GM23248 (cell line): ENCODE results near the gene NBL1. TPM values are rescaled to one million over a fixed set of nuclear protein-coding genes. Genes with fewer than 3 reads are reported as not detected.
"Not testable (repeated sequence)": the region's sequence is repeated elsewhere in the genome, so short reads cannot be mapped to it uniquely, and the experiment has no call there.

Experiments
- DNase-seq: peaks from one replicate; pipeline ENCODE4 v3.0.0-alpha.2; 2015
- H2AFZ ChIP-seq: fragments of 200-600 bp; sonication (generic); 2 replicates; pipeline ENCODE4 v1.6.1; 2016; ENCODE audit warnings: antibody characterized with exemption
- H3F3A ChIP-seq: fragments of 200-600 bp; sonication (generic); 2 replicates; pipeline ENCODE4 v1.6.1; 2016; ENCODE audit warnings: mild to moderate bottlenecking, antibody characterized with exemption, mixed run types; ENCODE audit not compliant: insufficient read depth
- H3K27ac ChIP-seq: fragments of 200-600 bp; sonication (generic); 2 replicates; pipeline ENCODE4 v1.5.1; 2016; ENCODE audit warnings: mild to moderate bottlenecking
- H3K27me3 ChIP-seq: fragments of 200-600 bp; sonication (generic); replicated peaks from 2 replicates; pipeline ENCODE4 v1.6.1; 2016; ENCODE audit warnings: mild to moderate bottlenecking; ENCODE audit not compliant: insufficient read depth
- H3K36me3 ChIP-seq: fragments of 200-600 bp; sonication (generic); 2 replicates; pipeline ENCODE4 v1.6.1; 2016; ENCODE audit warnings: low read depth, mild to moderate bottlenecking
- H3K4me1 ChIP-seq: fragments of 200-600 bp; sonication (generic); 2 replicates; pipeline ENCODE4 v1.6.1; 2016; ENCODE audit warnings: mild to moderate bottlenecking; ENCODE audit not compliant: insufficient read depth
- H3K4me2 ChIP-seq: fragments of 200-600 bp; sonication (generic); one replicate; pipeline ENCODE4 v1.6.1; 2016; ENCODE audit warnings: mild to moderate bottlenecking; ENCODE audit not compliant: unreplicated experiment
- H3K4me3 ChIP-seq: fragments of 200-600 bp; sonication (generic); 2 replicates; pipeline ENCODE4 v1.5.1; 2016; ENCODE audit warnings: mild to moderate bottlenecking
- H3K79me2 ChIP-seq: fragments of 200-600 bp; sonication (generic); 2 replicates; pipeline ENCODE4 v1.6.1; 2016; ENCODE audit warnings: mild to moderate bottlenecking; ENCODE audit not compliant: insufficient read depth
- H3K9ac ChIP-seq: fragments of 200-600 bp; sonication (generic); 2 replicates; pipeline ENCODE4 v1.6.1; 2016; ENCODE audit warnings: mild to moderate bottlenecking
- H3K9me2 ChIP-seq: fragments of 200-600 bp; sonication (generic); 2 replicates; pipeline ENCODE4 v1.6.1; 2016; ENCODE audit warnings: mixed run types, mild to moderate bottlenecking, moderate library complexity; ENCODE audit not compliant: insufficient read depth
- H3K9me3 ChIP-seq: fragments of 200-600 bp; sonication (generic); one replicate; pipeline ENCODE4 v1.6.1; 2017; ENCODE audit warnings: low read depth
- H4K20me1 ChIP-seq: fragments of 200-600 bp; sonication (generic); 2 replicates; pipeline ENCODE4 v1.6.0; 2016; ENCODE audit not compliant: insufficient read depth
- EZH2 ChIP-seq: fragments of 200-600 bp; sonication (generic); IDR thresholded peaks from 2 replicates; pipeline ENCODE4 v1.6.1; 2018; ENCODE audit warnings: antibody characterized with exemption, mild to moderate bottlenecking; ENCODE audit not compliant: insufficient read depth, poor library complexity, severe bottlenecking
- EZH2phosphoT487 ChIP-seq: fragments of 200-600 bp; sonication (generic); IDR thresholded peaks from 2 replicates; pipeline ENCODE4 v1.6.1; 2018; ENCODE audit warnings: antibody characterized with exemption, moderate library complexity, mild to moderate bottlenecking, low read depth; ENCODE audit not compliant: insufficient read depth
- WGBS, 2 experiments: methylation state at CpG; one replicate each; pipeline ENCODE4 v1.1.6; 2015 to 2017; ENCODE audit warnings: low lambda C conversion rate in 2 of 2, low coverage in 1 of 2; ENCODE audit errors: missing lambda C conversion rate in 2 of 2; 5-methylcytosine and 5-hydroxymethylcytosine counted together
- in situ Hi-C: fragments of 300-500 bp; cut with MboI; formaldehyde crosslinking; loops from 2 replicates; pipeline ENCODE4 v1.15.0; 2020
- polyA plus RNA-seq: library from polyadenylated mRNA; unstranded; fragments of >200 nt; fragmentation: Nextera tagmentation; extraction: Ambion mirVana; gene quantifications from 2 replicates; pipeline ENCODE4 v1.2.1, GENCODE V29; 2016
- total RNA-seq: library from RNA; depleted of rRNA; stranded (reverse); fragments of >200 nt; shearing (Covaris generic); gene quantifications from 2 replicates; pipeline ENCODE4 v1.2.3, GENCODE V29; 2014

Gene NBL1
- total and polyA plus RNA-seq, 2 experiments from 2014 or later, result 239 to 290 TPM

- Histone ChIP-seq H3K4me1 (peaks cover 51% of the 10 kb centered on the region), H3K4me3 (no peak overlapping the region), H3F3A (peaks cover 56% of the 10 kb centered on the region), H3K36me3 (peaks cover 25% of the 10 kb centered on the region), H3K9ac (no peak overlapping the region), H2AFZ (no peak overlapping the region), H3K9me2 (no peaks in the 10 kb centered on the region), H3K27me3 (no peaks in the 10 kb centered on the region), H3K4me2 (peak overlapping the region; percentile 19), H3K9me3 (no peaks in the 10 kb centered on the region), H3K79me2 (peaks cover 51% of the 10 kb centered on the region), H3K27ac (peak overlapping the region; percentile 79), H4K20me1 (no peaks in the 10 kb centered on the region)
- in situ Hi-C loops, result no loop called here
- 83 to 92% methylated on average over 3 of the region's 3 CpGs for WGBS, 2 experiments
- TF ChIP-seq EZH2 (no peak), EZH2phosphoT487 (no peak)
- DNase-seq, result peak; percentile 58
Observed at GRCh38 chr1:19623523-19623922, 20.6 kb upstream of the NBL1 start.

DNA sequence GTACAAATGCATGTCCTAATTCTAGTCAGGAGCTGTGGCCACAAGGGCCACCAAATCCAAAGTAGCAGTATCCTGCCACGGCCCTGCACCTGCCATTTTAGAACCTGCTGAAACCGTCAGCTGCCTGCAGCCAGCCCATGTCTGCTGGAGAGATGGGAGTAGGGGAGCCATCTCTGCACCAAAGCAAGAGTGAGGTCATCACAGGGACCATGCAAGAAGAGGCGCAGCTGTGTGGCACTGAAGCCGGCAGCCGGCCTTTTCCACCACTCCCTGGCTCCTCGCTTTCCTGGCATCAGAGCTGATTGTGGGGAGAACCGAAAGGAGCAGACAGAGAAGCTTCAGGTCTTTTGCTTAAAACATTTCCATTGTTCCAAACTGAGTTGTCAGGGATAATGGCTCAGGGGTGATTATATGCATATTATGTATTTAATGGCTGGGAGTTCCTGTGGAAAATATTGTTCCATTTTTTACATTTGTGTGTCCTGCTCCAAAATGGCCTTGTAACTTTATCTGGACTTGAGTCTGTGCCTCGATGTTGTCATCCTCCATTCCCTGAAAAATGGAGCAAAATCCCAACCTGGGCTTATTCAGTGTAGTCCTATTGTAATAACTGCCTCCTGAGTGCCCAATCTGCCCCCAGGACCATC lies 18.7 kb upstream of the NBL1 start:
- DNase-seq, result no peak
- Histone ChIP-seq H3K27me3 (no peaks in the 10 kb centered on the region), H3K9me2 (no peaks in the 10 kb centered on the region), H3F3A (peaks cover 37% of the 10 kb centered on the region), H4K20me1 (no peaks in the 10 kb centered on the region), H3K9me3 (no peaks in the 10 kb centered on the region), H3K27ac (no peak overlapping the region), H2AFZ (no peak overlapping the region), H3K4me1 (peaks cover 35% of the 10 kb centered on the region), H3K79me2 (peaks cover 41% of the 10 kb centered on the region), H3K4me3 (no peak overlapping the region), H3K9ac (no peak overlapping the region), H3K4me2 (no peak overlapping the region), H3K36me3 (peaks cover 30% of the 10 kb centered on the region)
- in situ Hi-C loops, result no loop called here
- TF ChIP-seq EZH2, result no peak
- no peak for TF ChIP-seq EZH2phosphoT487
- 94 to 96% methylated on average over 8 of the region's 8 CpGs for WGBS, 2 experiments

DNA sequence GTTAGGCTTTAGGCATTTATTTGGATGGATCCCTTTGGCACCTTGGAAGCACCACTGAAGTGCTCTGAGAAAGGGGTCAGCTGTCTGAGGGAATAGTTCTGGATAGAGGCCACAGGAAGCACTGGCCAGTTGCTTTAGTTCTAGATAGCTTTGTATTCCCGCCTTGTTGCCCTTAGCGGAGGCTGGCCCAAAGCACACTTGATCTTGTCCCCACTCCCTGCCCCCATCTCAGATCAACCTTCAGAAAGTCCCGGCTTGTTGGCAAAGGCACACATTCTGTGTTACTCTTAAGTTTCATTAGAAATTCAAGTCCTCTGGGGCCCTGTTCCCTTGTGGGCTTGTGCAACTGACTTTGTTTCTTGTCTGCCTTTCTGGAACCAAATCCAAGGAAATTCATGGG lies 15.2 kb upstream of the NBL1 start:
- H3K9me2 ChIP-seq, result no peaks in the 10 kb centered on the region
- H3K4me3 ChIP-seq, result no peak overlapping the region
- peaks cover under 1% of the 10 kb centered on the region; the same call in 1 of the 2 replicates for H3K4me1 ChIP-seq
- peaks cover 30% of the 10 kb centered on the region for H3K36me3 ChIP-seq
- TF ChIP-seq EZH2 (no peak), EZH2phosphoT487 (no peak)
- no peaks in the 10 kb centered on the region for H3K27me3 ChIP-seq
- in situ Hi-C loops, result no loop called here
- no peaks in the 10 kb centered on the region for H3K9me3 ChIP-seq
- no peak overlapping the region for H3K4me2 ChIP-seq
- 76 to 78% methylated on average over 3 of the region's 3 CpGs for whole genome bisulfite sequencing, 2 experiments
- DNase-seq, result no peak
- no peak overlapping the region for H3K9ac ChIP-seq
- H4K20me1 ChIP-seq, result no peaks in the 10 kb centered on the region
- peaks cover 3% of the 10 kb centered on the region; the same call in 1 of the 2 replicates for H3F3A ChIP-seq
- H3K79me2 ChIP-seq, result peaks cover 29% of the 10 kb centered on the region
- no peak overlapping the region for H3K27ac ChIP-seq
- no peak overlapping the region for H2AFZ ChIP-seq

- 95% methylated on average over 4 of the region's 4 CpGs for WGBS, 2 experiments
- H4K20me1 ChIP-seq, result no peaks in the 10 kb centered on the region
- no peak overlapping the region for H3K4me3 ChIP-seq
- H3K9ac ChIP-seq, result no peak overlapping the region
- H3K9me2 ChIP-seq, result no peaks in the 10 kb centered on the region
- TF ChIP-seq EZH2phosphoT487, result no peak
- TF ChIP-seq EZH2, result no peak
- no peak for DNase-seq
- no peak overlapping the region for H2AFZ ChIP-seq
- peaks cover 30% of the 10 kb centered on the region for H3K36me3 ChIP-seq
- no peaks in the 10 kb centered on the region for H3K9me3 ChIP-seq
- no peak overlapping the region for H3K27ac ChIP-seq
- no peaks in the 10 kb centered on the region for H3K27me3 ChIP-seq
- 0 out of 2 replicates have a peak, but pooled peaks cover 3% of the 10 kb centered on the region for H3F3A ChIP-seq
- H3K79me2 ChIP-seq, result peaks cover 24% of the 10 kb centered on the region
- no peaks in the 10 kb centered on the region for H3K4me1 ChIP-seq
- no peak overlapping the region for H3K4me2 ChIP-seq
- in situ Hi-C loops, result no loop called here
Observed at GRCh38 chr1:19629357-19629756, 14.8 kb upstream of the NBL1 start.

GRCh38 chr1:19630192-19630591 lies 13.9 kb upstream of the NBL1 start:
- H3K9me2 ChIP-seq, H3K4me2 ChIP-seq, H3K27ac ChIP-seq, H4K20me1 ChIP-seq, H3K4me3 ChIP-seq, H2AFZ ChIP-seq, H3F3A ChIP-seq, H3K27me3 ChIP-seq, DNase-seq, H3K4me1 ChIP-seq, H3K9ac ChIP-seq, H3K9me3 ChIP-seq: not testable (repeated sequence)
- in situ Hi-C loops, result loop anchor here (5.0 kb wide), 1 partner anchor 48 kb away; no protein-coding TSS in a partner anchor
- Histone ChIP-seq H3K79me2 (peaks cover 16% of the 10 kb centered on the region), H3K36me3 (peaks cover 24% of the 10 kb centered on the region)
- WGBS, 2 experiments, result 93 to 100% methylated on average over 1 of the region's 1 CpG
